Small intestine (tissue), 16 donors: ENCODE measurements around the gene CCDC102A. TPM values are rescaled to one million over a fixed set of nuclear protein-coding genes. Genes with fewer than 3 reads are reported as not detected.

Experiments used
- DNase-seq, 2 donors: peaks; one replicate each; pipeline versions ENCODE4 v3.0.0 to v3.0.0-alpha.2; 2013
- FAIRE-seq: peaks from 2 replicates; lab custom pipeline; 2012; peaks lifted over from hg19 to GRCh38; lab: Jason Lieb, UNC
- H3K27ac ChIP-seq, 3 donors: one replicate each; pipeline ENCODE4 v1.5.1; 2013; ENCODE audit warnings: low read length in 2 of 3, mild to moderate bottlenecking in 2 of 3, control low read depth in 1 of 3, inconsistent platforms in 1 of 3, low read depth in 1 of 3, moderate library complexity in 1 of 3
- H3K27me3 ChIP-seq, 3 donors: one replicate each; pipeline ENCODE4 v1.6.1; 2013; ENCODE audit warnings: low read length in 3 of 3, inconsistent platforms in 1 of 3; ENCODE audit not compliant: control insufficient read depth in 3 of 3, insufficient read depth in 3 of 3
- H3K36me3 ChIP-seq, 3 donors: one replicate each; pipeline ENCODE4 v1.6.1; 2013; ENCODE audit warnings: low read length in 3 of 3, inconsistent platforms in 1 of 3, low read depth in 1 of 3, mild to moderate bottlenecking in 1 of 3, moderate library complexity in 1 of 3; ENCODE audit not compliant: control insufficient read depth in 3 of 3, insufficient read depth in 2 of 3
- H3K4me1 ChIP-seq, 3 donors: one replicate each; pipeline ENCODE4 v1.6.1; 2013; ENCODE audit warnings: low read length in 2 of 3, inconsistent platforms in 1 of 3, low read depth in 1 of 3, mild to moderate bottlenecking in 1 of 3, moderate library complexity in 1 of 3; ENCODE audit not compliant: control insufficient read depth in 3 of 3, insufficient read depth in 2 of 3
- H3K4me3 ChIP-seq, 3 donors: one replicate each; pipeline ENCODE4 v1.5.1; 2013; ENCODE audit warnings: low read length in 3 of 3, control low read depth in 1 of 3, inconsistent platforms in 1 of 3, low read depth in 1 of 3, mild to moderate bottlenecking in 1 of 3, moderate library complexity in 1 of 3
- H3K9me3 ChIP-seq, 2 donors: one replicate each; pipeline ENCODE4 v1.6.1; 2013; ENCODE audit warnings: low read depth in 1 of 2, low read length in 1 of 2; ENCODE audit not compliant: control insufficient read depth in 2 of 2, insufficient read depth in 1 of 2
- WGBS, 3 donors: extraction: QIAGEN DNeasy Blood & Tissue Kit; methylation state at CpG; one replicate each; pipeline ENCODE4 v1.1.7; 2013; 5-methylcytosine and 5-hydroxymethylcytosine counted together
- long read RNA-seq, 10 donors: transcript quantifications; one replicate each; lab custom pipeline, GENCODE V29; 2026
- polyA plus RNA-seq, 4 donors: library from polyadenylated mRNA; stranded (reverse) in 3 of 4; unstranded in 1 of 4; fragments of 200-250 nt in 3 of 4; fragments of 120-200 nt in 1 of 4; gene quantifications; one replicate each; pipeline versions ENCODE4 v1.2.1 to v1.2.3, GENCODE V29; 2013
- donor health status: healthy with polysubstance abuse.
- donor health status: control.
- donor health status: control.
- donor health status: Bipolar disorder and iron deficiency.
- donor health status: healthy.

CCDC102A gene
- 1 to 10 TPM; 1.1 to 4.5 (median 2.2) TPM for polyA plus RNA-seq
- long read RNA-seq, donor 1, result 0 reads
- long read RNA-seq, donor 2, result 0 reads
- long read RNA-seq, donor 3, partial matches to known transcripts, result 0 of 2 reads
- long read RNA-seq, donor 3, other reads (novel, unspliced or antisense), result 0 of 2 reads
- long read RNA-seq, donor 4, result 0 reads
- long read RNA-seq, donor 5, partial matches to known transcripts, result 0 of 2 reads
- long read RNA-seq, donor 5, other reads (novel, unspliced or antisense), result 0 of 2 reads
- long read RNA-seq, donor 6, partial matches to known transcripts, result 0 of 2 reads
- long read RNA-seq, donor 6, other reads (novel, unspliced or antisense), result 0 of 2 reads
- long read RNA-seq, donor 7, partial matches to known transcripts, result 0 of 3 reads
- long read RNA-seq, donor 7, other reads (novel, unspliced or antisense), result 0 of 3 reads
- long read RNA-seq, donor 8, result 0 reads
- long read RNA-seq, donor 9, result 0 reads
- long read RNA-seq, donor 10, partial matches to known transcripts, result 0 of 7 reads
- long read RNA-seq, donor 10, other reads (novel, unspliced or antisense), result 0 of 7 reads

DNA sequence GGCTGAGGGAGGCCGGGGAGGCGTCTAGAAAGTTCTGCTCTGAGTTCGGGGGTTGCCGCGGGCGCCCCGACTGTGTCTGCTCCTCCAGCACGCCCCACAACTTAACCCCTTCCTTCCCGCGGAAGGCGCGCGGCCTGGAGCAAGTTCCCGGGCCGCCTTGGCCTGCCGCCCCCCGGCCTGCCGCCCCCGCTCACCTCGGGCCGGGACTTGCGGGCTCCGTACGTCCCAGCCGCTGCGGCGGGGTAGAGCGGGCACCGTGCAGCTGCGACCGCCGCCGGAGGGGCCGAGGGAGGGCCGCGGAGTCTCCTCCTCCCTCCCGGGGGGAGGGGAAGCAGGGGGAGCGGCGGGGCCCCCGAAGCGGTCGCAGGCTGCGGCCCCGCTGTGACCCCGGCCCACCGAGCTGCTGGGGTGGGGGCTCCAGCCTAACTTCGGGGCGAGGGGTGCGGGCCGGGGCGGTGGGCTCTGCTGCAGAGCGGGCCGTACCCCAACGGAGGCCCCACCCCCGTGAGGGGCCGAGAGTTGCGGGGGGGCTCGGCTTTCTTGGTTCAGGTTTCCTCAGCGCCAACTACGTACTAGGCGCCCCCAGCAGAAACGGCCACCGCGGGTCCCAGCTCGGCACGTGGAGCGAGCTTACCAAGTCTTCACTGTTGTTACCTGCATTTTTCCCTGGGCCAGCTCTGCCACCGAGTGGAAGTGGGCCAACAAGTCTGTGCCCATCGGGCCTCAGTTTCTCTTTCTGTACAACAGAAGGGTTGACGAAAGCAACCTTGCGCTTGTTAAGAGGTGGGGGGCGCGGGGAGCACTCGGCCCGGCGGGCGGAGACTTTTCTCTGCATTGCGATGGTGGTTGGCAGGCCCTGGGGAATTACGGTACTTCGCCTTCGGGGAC lies at the start of gene CCDC102A:
CCDC102A (minus strand) TSS at position 266 of the 888 bp plus-strand sequence. CDS start 7,394 bp downstream, outside the sequence.
- Histone ChIP-seq H3K36me3 (peaks cover 0 to 15% (median 0%) of the 10 kb centered on the region in 3 donors), H3K4me1 (peaks cover 0 to 16% (median 0%) of the 10 kb centered on the region in 3 donors), H3K9me3 (no peaks in the 10 kb centered on the region), H3K27me3 (peaks cover 0 to 3% (median 0%) of the 10 kb centered on the region in 3 donors), H3K4me3 (peak within 1 kb of the TSS; percentile 70 to 86 (median 73)), H3K27ac (peak within 1 kb of the TSS; percentile 46 to 79 (median 62))
- 0 to 1% (median 1%) methylated on average over 49 to 81 of the region's 81 CpGs for WGBS, 3 donors
- peak in 1 of 2 donors; percentile 77 for DNase-seq
- no peak for FAIRE-seq

DNA sequence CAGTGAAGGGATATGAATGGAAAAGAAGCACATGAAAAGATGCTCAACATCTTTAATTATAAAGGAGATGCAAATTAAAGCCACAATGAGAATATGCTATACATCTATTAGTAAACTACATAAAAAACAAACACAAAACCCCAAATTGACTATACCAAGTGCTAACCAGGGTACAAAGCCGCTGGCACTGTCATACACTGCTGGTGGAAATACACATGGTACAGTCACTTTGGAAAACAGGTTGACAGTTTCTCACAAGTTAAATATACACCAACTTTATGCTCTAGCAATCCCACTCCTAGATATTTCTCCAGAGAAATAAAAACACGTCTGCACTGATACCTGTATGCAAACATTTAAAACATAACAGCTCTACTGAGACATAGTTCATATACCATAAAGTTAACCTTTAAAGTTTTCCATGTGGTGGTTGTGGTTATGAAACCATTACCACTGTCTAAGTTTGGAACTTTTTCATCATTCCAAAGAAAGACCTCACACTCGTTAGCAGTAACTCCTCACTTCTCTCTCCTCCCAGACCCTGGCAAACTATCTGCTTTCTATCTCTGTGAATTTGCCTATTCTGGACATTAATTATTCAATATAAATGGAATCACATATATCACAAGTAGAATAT lies 48.8 kb upstream of the CCDC102A start:
- DNase-seq (no peak), FAIRE-seq (no peak)
- Histone ChIP-seq H3K36me3 (no peaks in the 10 kb centered on the region), H3K4me1 (no peaks in the 10 kb centered on the region), H3K27me3 (no peaks in the 10 kb centered on the region), H3K9me3 (no peaks in the 10 kb centered on the region), H3K27ac (no peak overlapping the region), H3K4me3 (no peak overlapping the region)
- WGBS, 3 donors, result 41 to 55% (median 52%) methylated on average over 3 of the region's 3 CpGs

DNA sequence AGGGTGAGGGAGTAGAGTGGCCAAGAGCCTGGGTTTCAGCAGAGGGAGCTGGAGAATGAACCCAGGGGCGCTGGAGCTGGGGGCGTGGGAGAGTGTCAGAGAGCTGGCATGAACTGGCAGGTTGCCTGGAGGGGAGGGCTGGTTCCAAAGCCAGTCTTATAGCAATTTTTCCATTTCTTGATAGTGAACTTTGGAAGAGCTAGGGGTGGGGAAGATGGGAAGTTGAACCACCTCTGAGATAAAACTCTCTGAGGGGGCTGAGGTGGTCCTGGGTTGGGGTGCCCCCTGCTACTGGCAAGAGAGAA lies 42.9 kb upstream of the CCDC102A start:
- Histone ChIP-seq H3K27ac (no peak overlapping the region), H3K9me3 (no peaks in the 10 kb centered on the region), H3K27me3 (no peaks in the 10 kb centered on the region), H3K4me1 (no peaks in the 10 kb centered on the region), H3K4me3 (no peak overlapping the region), H3K36me3 (peaks cover 0 to 20% (median 0%) of the 10 kb centered on the region in 3 donors)
- FAIRE-seq, result no peak
- DNase-seq, result no peak
- WGBS, 3 donors, result 56 to 67% (median 66%) methylated on average over 2 of the region's 2 CpGs

DNA sequence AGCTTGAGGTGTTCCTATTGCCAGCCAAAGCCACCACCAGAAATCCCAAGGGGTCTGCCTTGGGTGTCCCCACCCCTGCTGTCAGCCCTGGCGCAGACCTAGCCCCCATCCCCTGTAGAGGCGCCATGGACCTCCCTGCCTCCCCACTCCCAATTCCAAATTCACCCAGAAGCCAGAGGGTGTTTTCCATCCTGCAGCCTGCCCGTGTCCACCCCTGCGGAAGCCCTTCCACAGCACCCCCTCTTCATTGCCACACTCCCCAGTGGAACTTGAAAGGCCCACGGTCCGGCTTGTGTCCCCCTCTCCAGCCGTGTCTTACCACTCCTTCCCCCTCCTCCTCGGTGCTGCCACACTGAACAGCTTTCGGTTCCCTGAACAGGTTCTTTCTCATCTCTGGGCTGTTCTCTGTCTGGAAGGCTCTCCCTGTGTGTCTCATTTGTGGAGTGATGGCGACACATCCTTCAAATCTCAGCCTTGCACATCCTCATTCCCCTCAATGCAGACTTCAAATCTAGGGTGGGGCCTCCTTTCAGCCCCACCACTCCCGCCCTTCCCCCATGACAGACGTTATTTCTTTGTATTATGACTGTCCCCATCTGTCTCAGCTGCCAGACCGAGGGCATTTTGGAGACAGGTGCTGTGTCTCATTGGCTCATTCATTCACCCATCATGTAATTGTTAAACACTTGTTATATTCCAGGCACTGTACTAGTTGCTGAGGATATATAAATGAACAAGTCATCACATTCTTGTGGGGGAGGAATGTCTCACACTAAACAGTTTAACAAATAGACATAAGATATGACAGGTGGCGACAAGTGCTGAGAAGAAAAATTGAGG lies 42.4 kb upstream of the CCDC102A start:
- H3K4me1 ChIP-seq, result no peaks in the 10 kb centered on the region
- peak overlapping the region in 1 of 3 donors; percentile 21 for H3K27ac ChIP-seq
- H3K9me3 ChIP-seq, result no peaks in the 10 kb centered on the region
- DNase-seq (no peak), FAIRE-seq (no peak)
- WGBS, 3 donors, result 76 to 83% (median 81%) methylated on average over 14 of the region's 14 CpGs
- H3K27me3 ChIP-seq, result no peaks in the 10 kb centered on the region
- no peak overlapping the region for H3K4me3 ChIP-seq
- peaks cover 0 to 24% (median 0%) of the 10 kb centered on the region in 3 donors for H3K36me3 ChIP-seq

DNA sequence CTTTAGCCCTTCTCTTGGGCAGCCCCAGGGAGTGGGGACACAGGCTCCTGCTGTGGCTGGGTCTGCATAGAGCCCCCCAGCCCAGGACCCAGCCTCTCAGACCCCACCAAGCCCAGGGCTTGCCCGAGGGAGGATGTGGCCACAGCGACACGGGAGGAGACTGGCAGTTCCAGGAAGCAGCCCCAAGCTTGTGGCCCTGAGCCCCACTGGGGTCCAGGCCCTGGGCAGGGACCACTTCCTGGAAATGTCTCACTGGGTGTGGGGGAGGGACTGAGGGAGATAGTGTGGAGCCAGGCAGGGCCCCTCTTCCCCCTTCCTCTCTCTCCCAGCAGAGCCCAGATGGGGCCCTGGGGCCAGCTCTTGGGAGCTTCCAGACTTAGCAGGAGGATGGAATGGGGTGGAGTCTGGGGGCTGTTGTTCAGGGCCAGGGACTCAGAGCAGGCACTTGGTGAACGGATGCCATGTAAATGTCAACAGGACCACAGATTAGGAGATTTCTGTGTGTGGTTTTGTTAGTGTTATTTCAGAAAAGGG lies 41.4 kb upstream of the CCDC102A start:
- Histone ChIP-seq H3K27ac (peak overlapping the region in 2 of 3 donors; percentile 12 to 70), H3K27me3 (no peaks in the 10 kb centered on the region), H3K4me3 (no peak overlapping the region), H3K4me1 (no peaks in the 10 kb centered on the region), H3K9me3 (no peaks in the 10 kb centered on the region), H3K36me3 (peaks cover 0 to 25% (median 0%) of the 10 kb centered on the region in 3 donors)
- FAIRE-seq, result no peak
- peak in 1 of 2 donors; percentile 40 for DNase-seq
- WGBS, 3 donors, result 41 to 81% (median 42%) methylated on average over 1 to 4 of the region's 4 CpGs

DNA sequence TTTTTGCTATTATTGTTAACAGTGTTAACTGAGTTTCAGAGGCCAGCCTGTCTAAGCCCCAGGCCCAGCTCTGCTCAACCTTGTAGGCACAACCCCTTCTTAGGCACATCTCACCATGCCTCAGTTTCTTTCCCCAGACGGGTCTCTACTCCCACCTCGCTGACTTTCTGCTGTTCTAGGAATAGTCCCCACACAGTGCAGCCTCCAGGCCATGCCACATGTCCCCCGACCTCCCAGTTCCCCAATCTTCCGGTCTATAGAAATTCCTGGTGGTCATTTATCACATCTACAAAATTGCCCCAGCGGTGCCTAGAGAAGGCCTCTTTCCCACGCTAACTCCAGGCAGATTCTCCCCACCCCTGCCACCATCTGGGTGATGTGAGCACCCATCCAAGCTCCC lies 40.8 kb upstream of the CCDC102A start:
- no peaks in the 10 kb centered on the region for H3K4me1 ChIP-seq
- H3K27ac ChIP-seq, result peak overlapping the region in 2 of 3 donors; percentile 12 to 70
- H3K27me3 ChIP-seq, result no peaks in the 10 kb centered on the region
- no peak for FAIRE-seq
- H3K9me3 ChIP-seq, result no peaks in the 10 kb centered on the region
- no peak overlapping the region for H3K4me3 ChIP-seq
- no peak for DNase-seq
- WGBS, 3 donors, result 78 to 90% (median 81%) methylated on average over 6 of the region's 6 CpGs
- H3K36me3 ChIP-seq, result peaks cover 0 to 28% (median 0%) of the 10 kb centered on the region in 3 donors

DNA sequence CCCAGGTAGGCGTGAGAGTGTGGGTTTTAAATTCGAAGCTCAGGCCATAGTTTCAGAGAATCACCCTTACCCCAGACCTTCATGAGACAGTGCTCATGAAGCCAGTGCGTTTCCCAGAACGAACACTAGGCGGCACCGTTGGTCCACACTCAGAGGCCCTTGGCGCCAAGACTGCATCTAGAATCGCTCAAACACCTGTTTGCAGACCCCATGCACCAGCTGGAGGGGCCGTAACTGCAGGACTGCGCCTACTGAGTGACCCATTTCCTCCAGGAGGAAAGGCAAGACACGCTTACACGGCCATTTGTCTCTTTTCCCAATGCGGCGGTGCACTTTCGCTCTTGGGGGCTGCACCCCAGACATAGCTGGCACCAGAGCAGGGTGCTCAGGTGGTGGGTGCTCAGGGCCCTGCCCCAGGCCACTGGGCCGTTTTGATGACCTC lies 40.1 kb upstream of the CCDC102A start:
- 22 to 28% (median 28%) methylated on average over 16 of the region's 16 CpGs for WGBS, 3 donors
- no peak for FAIRE-seq

More for the DNA sequence above, 40.1 kb upstream of the CCDC102A start:
- H3K27me3 ChIP-seq, result no peaks in the 10 kb centered on the region
- no peaks in the 10 kb centered on the region for H3K9me3 ChIP-seq
- H3K4me3 ChIP-seq, result no peak overlapping the region
- peaks cover 0 to 31% (median 0%) of the 10 kb centered on the region in 3 donors for H3K36me3 ChIP-seq
- H3K27ac ChIP-seq, result no peak overlapping the region
- no peaks in the 10 kb centered on the region for H3K4me1 ChIP-seq
- DNase-seq, result peak; percentile 71 to 77
